Measurements from ENCODE around the gene ALDH8A1.

The ALDH8A1 gene

GRCh38 chr6:134894800-134895199 lies 55.1 kb downstream of the ALDH8A1 start:
- Histone ChIP-seq H3K9me3 (ENCODE audit: control insufficient read depth, low read length) (no peaks in the 10 kb centered on the region), H3K27ac (ENCODE audit: low read depth, low read length, severe bottlenecking) (no peak overlapping the region), H3K4me1 (ENCODE audit: control insufficient read depth, insufficient read depth, low read length, poor library complexity, severe bottlenecking) (no peaks in the 10 kb centered on the region), H3K36me3 (ENCODE audit: control insufficient read depth, insufficient read depth, low read length) (no peaks in the 10 kb centered on the region), H3K4me3 (ENCODE audit: extremely low read depth, insufficient read depth, low read length, poor library complexity, severe bottlenecking) (no peak overlapping the region)
- WGBS, 2 experiments (ENCODE audit: insufficient coverage in 2 of 2) = no CpG with 5 or more reads among the region's 1 CpG

- no peak overlapping the region for H3K4me3 ChIP-seq (ENCODE audit: extremely low read depth, insufficient read depth, low read length, poor library complexity, severe bottlenecking)
- H3K27ac ChIP-seq (ENCODE audit: low read depth, low read length, severe bottlenecking) = no peak overlapping the region
- no peaks in the 10 kb centered on the region for H3K36me3 ChIP-seq (ENCODE audit: control insufficient read depth, insufficient read depth, low read length)
- H3K9me3 ChIP-seq (ENCODE audit: control insufficient read depth, low read length) = no peaks in the 10 kb centered on the region
- H3K4me1 ChIP-seq (ENCODE audit: control insufficient read depth, insufficient read depth, low read length, poor library complexity, severe bottlenecking) = no peaks in the 10 kb centered on the region
Observed at GRCh38 chr6:134892362-134892761, 57.5 kb downstream of the ALDH8A1 start.

- Histone ChIP-seq H3K36me3 (ENCODE audit: control insufficient read depth, insufficient read depth, low read length) (no peaks in the 10 kb centered on the region), H3K4me3 (ENCODE audit: extremely low read depth, insufficient read depth, low read length, poor library complexity, severe bottlenecking) (no peak overlapping the region), H3K27ac (ENCODE audit: low read depth, low read length, severe bottlenecking) (no peak overlapping the region)
Observed at GRCh38 chr6:134891633-134892032, 58.3 kb downstream of the ALDH8A1 start.

GRCh38 chr6:134888316-134888715 lies 61.6 kb downstream of the ALDH8A1 start:
- Histone ChIP-seq H3K4me3 (ENCODE audit: extremely low read depth, insufficient read depth, low read length, poor library complexity, severe bottlenecking) (no peak overlapping the region), H3K9me3 (ENCODE audit: control insufficient read depth, low read length) (no peaks in the 10 kb centered on the region), H3K27ac (ENCODE audit: low read depth, low read length, severe bottlenecking) (no peak overlapping the region), H3K4me1 (ENCODE audit: control insufficient read depth, insufficient read depth, low read length, poor library complexity, severe bottlenecking) (no peaks in the 10 kb centered on the region), H3K36me3 (ENCODE audit: control insufficient read depth, insufficient read depth, low read length) (no peaks in the 10 kb centered on the region)
- WGBS, 2 experiments (ENCODE audit: insufficient coverage in 2 of 2) = 92 to 93% methylated on average over 3 of the region's 3 CpGs

More at GRCh38 chr6:134891633-134892032, 58.3 kb downstream of the ALDH8A1 start:
- H3K9me3 ChIP-seq (ENCODE audit: control insufficient read depth, low read length) = no peaks in the 10 kb centered on the region
- H3K4me1 ChIP-seq (ENCODE audit: control insufficient read depth, insufficient read depth, low read length, poor library complexity, severe bottlenecking) = no peaks in the 10 kb centered on the region

- no peaks in the 10 kb centered on the region for H3K9me3 ChIP-seq (ENCODE audit: control insufficient read depth, low read length)
- WGBS, 2 experiments (ENCODE audit: insufficient coverage in 2 of 2) = 72 to 100% methylated on average over 1 to 3 of the region's 3 CpGs
- no peak overlapping the region for H3K27ac ChIP-seq (ENCODE audit: low read depth, low read length, severe bottlenecking)
- no peaks in the 10 kb centered on the region for H3K4me1 ChIP-seq (ENCODE audit: control insufficient read depth, insufficient read depth, low read length, poor library complexity, severe bottlenecking)
- H3K4me3 ChIP-seq (ENCODE audit: extremely low read depth, insufficient read depth, low read length, poor library complexity, severe bottlenecking) = no peak overlapping the region
- no peaks in the 10 kb centered on the region for H3K36me3 ChIP-seq (ENCODE audit: control insufficient read depth, insufficient read depth, low read length)
Observed at GRCh38 chr6:134884752-134885151, 65.1 kb downstream of the ALDH8A1 start.

GRCh38 chr6:134883314-134883713 lies 66.6 kb downstream of the ALDH8A1 start:
- no peaks in the 10 kb centered on the region for H3K4me1 ChIP-seq (ENCODE audit: control insufficient read depth, insufficient read depth, low read length, poor library complexity, severe bottlenecking)
- H3K27ac ChIP-seq (ENCODE audit: low read depth, low read length, severe bottlenecking) = no peak overlapping the region

GRCh38 chr6:134882426-134883038 lies 67.4 kb downstream of the ALDH8A1 start:
- 8 to 16% methylated on average over 3 to 8 of the region's 10 CpGs for WGBS, 2 experiments (ENCODE audit: insufficient coverage in 2 of 2)

More at GRCh38 chr6:134883314-134883713, 66.6 kb downstream of the ALDH8A1 start:
- no peaks in the 10 kb centered on the region for H3K36me3 ChIP-seq (ENCODE audit: control insufficient read depth, insufficient read depth, low read length)
- no peaks in the 10 kb centered on the region for H3K9me3 ChIP-seq (ENCODE audit: control insufficient read depth, low read length)
- no peak overlapping the region for H3K4me3 ChIP-seq (ENCODE audit: extremely low read depth, insufficient read depth, low read length, poor library complexity, severe bottlenecking)
- WGBS, 2 experiments (ENCODE audit: insufficient coverage in 2 of 2) = 36 to 70% methylated on average over 1 of the region's 1 CpG

GRCh38 chr6:134880487-134881190 lies 69.3 kb downstream of the ALDH8A1 start:
- Histone ChIP-seq H3K9me3 (ENCODE audit: control insufficient read depth, low read length) (peaks cover 3% of the 10 kb centered on the region), H3K4me3 (ENCODE audit: extremely low read depth, insufficient read depth, low read length, poor library complexity, severe bottlenecking) (no peak overlapping the region), H3K36me3 (ENCODE audit: control insufficient read depth, insufficient read depth, low read length) (no peaks in the 10 kb centered on the region), H3K27ac (ENCODE audit: low read depth, low read length, severe bottlenecking) (no peak overlapping the region), H3K4me1 (ENCODE audit: control insufficient read depth, insufficient read depth, low read length, poor library complexity, severe bottlenecking) (no peaks in the 10 kb centered on the region)
- WGBS, 2 experiments (ENCODE audit: insufficient coverage in 2 of 2) = 89 to 100% methylated on average over 2 to 3 of the region's 5 CpGs

More at GRCh38 chr6:134882426-134883038, 67.4 kb downstream of the ALDH8A1 start:
- no peaks in the 10 kb centered on the region for H3K4me1 ChIP-seq (ENCODE audit: control insufficient read depth, insufficient read depth, low read length, poor library complexity, severe bottlenecking)
- no peaks in the 10 kb centered on the region for H3K36me3 ChIP-seq (ENCODE audit: control insufficient read depth, insufficient read depth, low read length)
- no peak overlapping the region for H3K27ac ChIP-seq (ENCODE audit: low read depth, low read length, severe bottlenecking)
- no peak overlapping the region for H3K4me3 ChIP-seq (ENCODE audit: extremely low read depth, insufficient read depth, low read length, poor library complexity, severe bottlenecking)
- no peaks in the 10 kb centered on the region for H3K9me3 ChIP-seq (ENCODE audit: control insufficient read depth, low read length)

- H3K27ac ChIP-seq (ENCODE audit: low read depth, low read length, severe bottlenecking) = no peak overlapping the region
- peaks cover 6% of the 10 kb centered on the region for H3K9me3 ChIP-seq (ENCODE audit: control insufficient read depth, low read length)
- H3K36me3 ChIP-seq (ENCODE audit: control insufficient read depth, insufficient read depth, low read length) = no peaks in the 10 kb centered on the region
- WGBS, 2 experiments (ENCODE audit: insufficient coverage in 2 of 2) = 92 to 100% methylated on average over 2 of the region's 3 CpGs
- no peak overlapping the region for H3K4me3 ChIP-seq (ENCODE audit: extremely low read depth, insufficient read depth, low read length, poor library complexity, severe bottlenecking)
- H3K4me1 ChIP-seq (ENCODE audit: control insufficient read depth, insufficient read depth, low read length, poor library complexity, severe bottlenecking) = no peaks in the 10 kb centered on the region
Observed at GRCh38 chr6:134878136-134878535, 71.8 kb downstream of the ALDH8A1 start.

- WGBS, 2 experiments (ENCODE audit: insufficient coverage in 2 of 2) = 90 to 100% methylated on average over 2 of the region's 4 CpGs
- Histone ChIP-seq H3K4me1 (ENCODE audit: control insufficient read depth, insufficient read depth, low read length, poor library complexity, severe bottlenecking) (no peaks in the 10 kb centered on the region), H3K27ac (ENCODE audit: low read depth, low read length, severe bottlenecking) (no peak overlapping the region), H3K9me3 (ENCODE audit: control insufficient read depth, low read length) (peaks cover 6% of the 10 kb centered on the region), H3K4me3 (ENCODE audit: extremely low read depth, insufficient read depth, low read length, poor library complexity, severe bottlenecking) (no peak overlapping the region), H3K36me3 (ENCODE audit: control insufficient read depth, insufficient read depth, low read length) (no peaks in the 10 kb centered on the region)
Observed at GRCh38 chr6:134875367-134875766, 74.5 kb downstream of the ALDH8A1 start.

Data from mesodermal cell (in vitro differentiated cells).